ENCODE data around the gene HSD17B1.

HSD17B1 gene

DNA sequence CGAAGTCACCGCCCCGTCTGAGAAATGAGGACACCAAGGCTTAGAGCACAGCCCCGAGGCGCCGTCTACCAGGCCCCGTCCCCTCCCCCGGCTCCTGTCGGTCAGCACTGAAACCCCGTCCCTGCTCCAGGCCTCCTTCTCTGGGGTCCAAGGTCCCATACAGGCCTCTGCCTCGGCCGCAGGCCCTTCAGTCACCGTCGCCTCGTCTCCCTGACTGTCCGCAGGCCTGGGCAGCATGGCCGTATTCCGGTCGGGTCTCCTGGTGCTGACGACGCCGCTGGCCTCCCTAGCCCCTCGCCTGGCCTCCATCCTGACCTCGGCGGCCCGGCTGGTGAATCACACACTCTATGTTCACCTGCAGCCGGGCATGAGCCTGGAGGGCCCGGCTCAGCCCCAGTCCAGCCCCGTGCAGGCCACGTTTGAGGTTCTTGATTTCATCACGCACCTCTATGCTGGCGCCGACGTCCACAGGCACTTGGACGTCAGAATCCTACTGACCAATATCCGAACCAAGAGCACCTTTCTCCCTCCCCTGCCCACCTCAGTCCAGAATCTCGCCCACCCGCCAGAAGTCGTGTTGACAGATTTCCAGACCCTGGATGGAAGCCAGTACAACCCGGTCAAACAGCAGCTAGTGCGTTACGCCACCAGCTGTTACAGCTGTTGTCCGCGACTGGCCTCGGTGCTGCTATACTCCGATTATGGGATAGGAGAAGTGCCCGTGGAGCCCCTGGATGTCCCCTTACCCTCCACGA is 9.8 kb downstream of the HSD17B1 start:
- no peak for DNase-seq (ENCODE audit: extremely low read depth, low read depth)
- H3K4me3 ChIP-seq (replicated peaks; ENCODE audit: low read depth, low read length): peak overlapping the region; percentile 99
- TF ChIP-seq, protein P1, sequence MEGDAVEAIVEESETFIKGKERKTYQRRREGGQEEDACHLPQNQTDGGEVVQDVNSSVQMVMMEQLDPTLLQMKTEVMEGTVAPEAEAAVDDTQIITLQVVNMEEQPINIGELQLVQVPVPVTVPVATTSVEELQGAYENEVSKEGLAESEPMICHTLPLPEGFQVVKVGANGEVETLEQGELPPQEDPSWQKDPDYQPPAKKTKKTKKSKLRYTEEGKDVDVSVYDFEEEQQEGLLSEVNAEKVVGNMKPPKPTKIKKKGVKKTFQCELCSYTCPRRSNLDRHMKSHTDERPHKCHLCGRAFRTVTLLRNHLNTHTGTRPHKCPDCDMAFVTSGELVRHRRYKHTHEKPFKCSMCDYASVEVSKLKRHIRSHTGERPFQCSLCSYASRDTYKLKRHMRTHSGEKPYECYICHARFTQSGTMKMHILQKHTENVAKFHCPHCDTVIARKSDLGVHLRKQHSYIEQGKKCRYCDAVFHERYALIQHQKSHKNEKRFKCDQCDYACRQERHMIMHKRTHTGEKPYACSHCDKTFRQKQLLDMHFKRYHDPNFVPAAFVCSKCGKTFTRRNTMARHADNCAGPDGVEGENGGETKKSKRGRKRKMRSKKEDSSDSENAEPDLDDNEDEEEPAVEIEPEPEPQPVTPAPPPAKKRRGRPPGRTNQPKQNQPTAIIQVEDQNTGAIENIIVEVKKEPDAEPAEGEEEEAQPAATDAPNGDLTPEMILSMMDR (IDR thresholded peaks at IDR 0.05; ENCODE audit: low read depth, low read length, missing control alignments): no peak

- TF ChIP-seq, protein P1 (IDR thresholded peaks at IDR 0.05; ENCODE audit: low read depth, low read length, missing control alignments): no peak
- peak overlapping the region; percentile 99 for H3K4me3 ChIP-seq (replicated peaks; ENCODE audit: low read depth, low read length)
- DNase-seq (ENCODE audit: extremely low read depth, low read depth): no peak
Measured at GRCh38 chr17:42563143-42563509, 10.4 kb downstream of the HSD17B1 start.

- peak overlapping the region; percentile 99 for H3K4me3 ChIP-seq (replicated peaks; ENCODE audit: low read depth, low read length)
- DNase-seq (ENCODE audit: extremely low read depth, low read depth): no peak
- TF ChIP-seq, protein P1 (IDR thresholded peaks at IDR 0.05; ENCODE audit: low read depth, low read length, missing control alignments): no peak
Measured at GRCh38 chr17:42563543-42563942, 10.8 kb downstream of the HSD17B1 start.

- peak overlapping the region; percentile 99 for H3K4me3 ChIP-seq (replicated peaks; ENCODE audit: low read depth, low read length)
- DNase-seq (ENCODE audit: extremely low read depth, low read depth): no peak
- TF ChIP-seq, protein P1 (IDR thresholded peaks at IDR 0.05; ENCODE audit: low read depth, low read length, missing control alignments): no peak
Measured at GRCh38 chr17:42563950-42564349, 11.2 kb downstream of the HSD17B1 start.

GRCh38 chr17:42564815-42565522 is 12.2 kb downstream of the HSD17B1 start:
- DNase-seq (ENCODE audit: extremely low read depth, low read depth): no peak
- TF ChIP-seq, protein P1 (IDR thresholded peaks at IDR 0.05; ENCODE audit: low read depth, low read length, missing control alignments): no peak
- H3K4me3 ChIP-seq (replicated peaks; ENCODE audit: low read depth, low read length): no peak overlapping the region

- no peak for DNase-seq (ENCODE audit: extremely low read depth, low read depth)
- no peak overlapping the region for H3K4me3 ChIP-seq (replicated peaks; ENCODE audit: low read depth, low read length)
- TF ChIP-seq, protein P1 (IDR thresholded peaks at IDR 0.05; ENCODE audit: low read depth, low read length, missing control alignments): no peak
Measured at GRCh38 chr17:42565523-42566214, 12.9 kb downstream of the HSD17B1 start.
